HCT116 (cell line): ENCODE measurements around the gene HERC6. TPM values are rescaled to one million over a fixed set of nuclear protein-coding genes. Genes with fewer than 3 reads are reported as not detected.

Experiments used
- ATAC-seq: fragments of 200-7000 bp; cut with Tn5 transposase; 2 replicates; pipeline ENCODE4 v1.9.1; 2020; ENCODE audit warnings: mild to moderate bottlenecking, moderate library complexity
- BruUV-seq: library from RNA; stranded (reverse); fragments of 400-500 nt; replicated peaks from 2 replicates; lab custom pipeline; 2021; lab: Mats Ljungman, UMichigan
- CTCF ChIA-PET: fragments of 300-600 bp; sonication (Branson Sonifier 250); formaldehyde crosslinking; loops from one replicate; lab custom pipeline; 2021; ENCODE audit warnings: antibody characterized with exemption; lab: Charles Lee
- POLR2A ChIA-PET: fragments of 300-600, 350-600 bp; sonication (Branson Sonifier 250); formaldehyde crosslinking; loops from one replicate; lab custom pipeline; 2021; ENCODE audit warnings: antibody characterized with exemption; lab: Charles Lee
- RAD21 ChIA-PET, 2 experiments: fragments of 300-600 bp; sonication (Branson Sonifier 250); formaldehyde crosslinking; loops; one replicate each; lab custom pipeline; 2023; ENCODE audit warnings: low total read pairs in 2 of 2; ENCODE audit not compliant: uncharacterized antibody in 2 of 2, unreplicated experiment in 2 of 2, low non-redundant PET in 1 of 2; lab: Charles Lee
- DNase-seq: peaks from one replicate; pipeline ENCODE4 v3.0.0-alpha.2; 2010; ENCODE audit warnings: low read depth, low spot score
- H2AFZ ChIP-seq: fragments of 200-600 bp; shearing (Covaris generic), sonication (generic); 2 replicates; pipeline ENCODE4 v1.6.1; 2017; ENCODE audit warnings: low read depth, mixed run types, mixed read lengths, antibody characterized with exemption, low read length; ENCODE audit not compliant: poor library complexity, severe bottlenecking
- H3K27ac ChIP-seq: 2 replicates; pipeline ENCODE4 v1.5.1; 2012; ENCODE audit warnings: low read depth, low read length
- H3K27me3 ChIP-seq: fragments of 200-600 bp; sonication (generic); 2 replicates; pipeline ENCODE4 v1.6.1; 2016; ENCODE audit warnings: mixed run types, low read length, mixed read lengths; ENCODE audit not compliant: insufficient read depth
- H3K36me3 ChIP-seq, 2 experiments: fragments of 200-500 bp in 1 of 2; fragments of 200-600 bp in 1 of 2; sonication (Bioruptor generic) in 1 of 2; sonication (generic) in 1 of 2; 2 replicates each; pipeline versions ENCODE4 v1.5.1 to v1.6.1; 2014 to 2016; ENCODE audit warnings: low read length in 2 of 2, inconsistent platforms in 1 of 2, mixed read lengths in 1 of 2, mixed run types in 1 of 2; ENCODE audit not compliant: insufficient read depth in 2 of 2, control insufficient read depth in 1 of 2
- H3K4me1 ChIP-seq, 2 experiments: fragments of 200-600 bp in 1 of 2; sonication (generic) in 1 of 2; 2 replicates each; pipeline versions ENCODE4 v1.5.1 to v1.6.1; 2012 to 2017; ENCODE audit warnings: low read length in 2 of 2, inconsistent platforms in 1 of 2, mild to moderate bottlenecking in 1 of 2, mixed read lengths in 1 of 2, mixed run types in 1 of 2, moderate library complexity in 1 of 2; ENCODE audit not compliant: insufficient read depth in 2 of 2, control insufficient read depth in 1 of 2
- H3K4me2 ChIP-seq: fragments of 200-600 bp; sonication (generic); 2 replicates; pipeline ENCODE4 v1.6.1; 2017; ENCODE audit warnings: mixed run types, low read length, mixed read lengths
- H3K4me3 ChIP-seq, 2 experiments: fragments of 200-600 bp in 1 of 2; sonication (generic) in 1 of 2; replicated peaks in 1 of 2; 2 replicates each; pipeline ENCODE4 v1.5.1; 2011 to 2016; ENCODE audit warnings: low read length in 2 of 2, control low read depth in 1 of 2, low read depth in 1 of 2, mild to moderate bottlenecking in 1 of 2, mixed read lengths in 1 of 2, mixed run types in 1 of 2
- H3K79me2 ChIP-seq: fragments of 200-600 bp; sonication (generic); 2 replicates; pipeline ENCODE4 v1.6.1; 2017; ENCODE audit warnings: mild to moderate bottlenecking, mixed run types, low read length, moderate library complexity, mixed read lengths; ENCODE audit not compliant: insufficient read depth
- H3K9ac ChIP-seq: fragments of 200-600 bp; sonication (generic); 2 replicates; pipeline ENCODE4 v1.6.1; 2016; ENCODE audit warnings: low read length, mixed read lengths
- H3K9me2 ChIP-seq: fragments of 200-600 bp; sonication (generic), shearing (Covaris generic); 2 replicates; pipeline ENCODE4 v1.6.1; 2017; ENCODE audit warnings: mixed run types, mild to moderate bottlenecking, moderate library complexity; ENCODE audit not compliant: insufficient read depth
- H3K9me3 ChIP-seq, 2 experiments: fragments of 200-500 bp in 1 of 2; fragments of 200-600 bp in 1 of 2; sonication (Bioruptor generic) in 1 of 2; sonication (generic) in 1 of 2; 2 replicates each; pipeline ENCODE4 v1.6.1; 2014 to 2017; ENCODE audit warnings: low read length in 2 of 2, mixed read lengths in 2 of 2, inconsistent platforms in 1 of 2, low read depth in 1 of 2, mild to moderate bottlenecking in 1 of 2, mixed run types in 1 of 2, moderate library complexity in 1 of 2; ENCODE audit not compliant: control insufficient read depth in 1 of 2, insufficient read depth in 1 of 2
- H4K20me1 ChIP-seq: fragments of 200-600 bp; sonication (generic), shearing (Covaris generic); 2 replicates; pipeline ENCODE4 v1.6.1; 2017; ENCODE audit warnings: mixed run types, mild to moderate bottlenecking, moderate library complexity; ENCODE audit not compliant: insufficient read depth
- CTCF ChIP-seq, 3 experiments: fragments of 200-600 bp in 1 of 3; sonication (generic) in 1 of 3; IDR thresholded peaks in 2 of 3; conservative IDR thresholded peaks in 1 of 3; 2 replicates each; pipeline ENCODE4 v1.5.1; 2012 to 2017; ENCODE audit warnings: low read depth in 2 of 3, low read length in 2 of 3, antibody characterized with exemption in 1 of 3, borderline replicate concordance in 1 of 3, control low read depth in 1 of 3, mild to moderate bottlenecking in 1 of 3, mixed read lengths in 1 of 3, mixed run types in 1 of 3, moderate library complexity in 1 of 3; ENCODE audit not compliant: insufficient read depth in 1 of 3
- JUND ChIP-seq: IDR thresholded peaks from 2 replicates; pipeline ENCODE4 v1.6.1; 2012
- POLR2A ChIP-seq: IDR thresholded peaks from 2 replicates; pipeline ENCODE4 v1.7.0; 2011; ENCODE audit warnings: borderline replicate concordance; ENCODE audit not compliant: insufficient read depth, insufficient read length; ENCODE audit errors: extremely low read depth
- RAD21 ChIP-seq: IDR thresholded peaks from 2 replicates; pipeline ENCODE4 v1.6.1; 2012; ENCODE audit warnings: low read depth, mild to moderate bottlenecking
- REST ChIP-seq: IDR thresholded peaks from 2 replicates; pipeline ENCODE4 v1.6.1; 2012; ENCODE audit warnings: low read depth
- SIN3A ChIP-seq: IDR thresholded peaks from 2 replicates; pipeline ENCODE4 v1.6.1; 2012; ENCODE audit warnings: low read depth
- SRF ChIP-seq: IDR thresholded peaks from 2 replicates; pipeline ENCODE4 v1.6.1; 2012; ENCODE audit warnings: low read depth
- ZBTB33 ChIP-seq: IDR thresholded peaks from 2 replicates; pipeline ENCODE4 v1.6.1; 2011; ENCODE audit warnings: mild to moderate bottlenecking, low read length, moderate library complexity; ENCODE audit not compliant: insufficient replicate concordance; ENCODE audit errors: extremely low read depth
- ZNF274 ChIP-seq: fragments of 200-500 bp; sonication (Bioruptor generic); IDR thresholded peaks from 2 replicates; pipeline ENCODE4 v1.6.1; 2014; ENCODE audit warnings: mild to moderate bottlenecking, low read depth, low read length, inconsistent platforms
- intact Hi-C: fragments of 100-400 bp; cut with micrococcal nuclease; formaldehyde crosslinking; loops from 2 replicates; pipeline ENCODE4 v1.10.0; 2022
- total RNA-seq: library from RNA; stranded (reverse); gene quantifications from one replicate; pipeline ENCODE4 v1.2.1, GENCODE V29; 2021; ENCODE audit not compliant: unreplicated experiment

HERC6 gene
- total RNA-seq, 1 experiment from 2014 or later: 4.9 TPM

- TF ChIP-seq ZBTB33 (no peak), ZNF274 (no peak), JUND (no peak), RAD21 (no peak), CTCF (IDR thresholded peaks at IDR 0.05 in 2 of 3, conservative IDR thresholded peaks at IDR 0.05 in 1 of 3; ENCODE audit: borderline replicate concordance in 1 of 3, insufficient read depth in 1 of 3, low read depth in 2 of 3, low read length in 2 of 3) (no peak), POLR2A (no peak), SIN3A (no peak)
Observed at GRCh38 chr4:88440146-88440545, 61.5 kb downstream of the HERC6 start (continued).

DNA sequence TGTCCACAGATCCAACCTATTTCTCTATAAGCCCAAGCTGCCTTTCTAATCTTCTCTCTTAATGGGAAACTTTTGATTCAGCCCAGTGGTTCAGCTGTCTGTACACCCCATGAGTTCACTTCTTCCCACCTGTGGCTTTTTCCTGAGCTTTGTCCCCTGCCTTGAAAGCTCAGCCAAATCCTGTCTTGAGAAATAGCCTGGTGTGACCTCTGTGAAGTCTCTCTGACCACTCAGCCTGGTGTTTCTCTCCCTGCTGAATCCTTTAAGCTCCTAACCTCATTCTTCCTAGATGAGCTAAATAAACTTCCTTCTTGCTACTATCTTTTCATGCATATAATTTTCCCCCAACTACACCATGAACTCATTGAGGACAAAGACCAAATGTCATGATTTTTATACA lies 63.0 kb downstream of the HERC6 start:
- Histone ChIP-seq H3K79me2 (no peaks in the 10 kb centered on the region), H3K4me3 (no peak overlapping the region), H3K36me3 (no peaks in the 10 kb centered on the region), H2AFZ (no peak overlapping the region), H3K27me3 (no peaks in the 10 kb centered on the region), H3K9me3 (no peaks in the 10 kb centered on the region), H3K4me1 (no peaks in the 10 kb centered on the region), H4K20me1 (no peaks in the 10 kb centered on the region), H3K27ac (no peak overlapping the region), H3K4me2 (no peak overlapping the region), H3K9ac (no peak overlapping the region), H3K9me2 (no peaks in the 10 kb centered on the region)
- ChIA-PET POLR2A (no interaction called here), RAD21 (no interaction called here), CTCF (no interaction called here)
- intact Hi-C loops: no loop called here
- no peak for ATAC-seq
- no TSS peak for BruUV-seq
- DNase-seq: no peak
- TF ChIP-seq SRF (no peak), REST (no peak)
